OCI-LY7 (cell line): ENCODE data around the gene HPCA. TPM values are rescaled to one million over a fixed set of nuclear protein-coding genes. Genes with fewer than 3 reads are reported as not detected.

Experiments used
- BruUV-seq: library from RNA; stranded (reverse); fragments of 400-500 nt; replicated peaks from 2 replicates; lab custom pipeline; 2021; lab: Mats Ljungman, UMichigan
- CTCF ChIA-PET: fragments of 300-600 bp; sonication (Branson Sonifier 250); formaldehyde crosslinking; loops from one replicate; lab custom pipeline; 2022; ENCODE audit warnings: antibody characterized with exemption; ENCODE audit not compliant: unreplicated experiment; lab: Charles Lee
- POLR2A ChIA-PET: fragments of 300-600 bp; sonication (Branson Sonifier 250); formaldehyde crosslinking; loops from one replicate; lab custom pipeline; 2022; ENCODE audit warnings: antibody characterized with exemption; lab: Charles Lee
- DNase-seq: peaks from one replicate; pipeline ENCODE4 v3.0.0-alpha.2; 2015; ENCODE audit warnings: low spot score
- H2AFZ ChIP-seq: fragments of 200-600 bp; sonication (generic), shearing (Covaris generic); 2 replicates; pipeline ENCODE4 v1.6.1; 2014; ENCODE audit warnings: mild to moderate bottlenecking, antibody characterized with exemption, low read length, moderate library complexity
- H3K27ac ChIP-seq: fragments of 200-600 bp; sonication (generic); 2 replicates; pipeline ENCODE4 v1.5.1; 2014; ENCODE audit warnings: mixed run types, low read depth, mild to moderate bottlenecking, moderate library complexity, low read length, inconsistent platforms; ENCODE audit not compliant: poor library complexity, severe bottlenecking
- H3K36me3 ChIP-seq: fragments of 200-600 bp; sonication (generic); 2 replicates; pipeline ENCODE4 v1.6.1; 2014; ENCODE audit warnings: mild to moderate bottlenecking, antibody characterized with exemption, low read length, moderate library complexity, mixed read lengths; ENCODE audit not compliant: insufficient read depth
- H3K4me1 ChIP-seq: fragments of 200-600 bp; sonication (generic); 2 replicates; pipeline ENCODE4 v1.5.1; 2014; ENCODE audit warnings: mild to moderate bottlenecking, low read length; ENCODE audit not compliant: insufficient read depth, poor library complexity, severe bottlenecking
- H3K4me2 ChIP-seq: fragments of 200-600 bp; sonication (generic); 2 replicates; pipeline ENCODE4 v1.6.1; 2014; ENCODE audit warnings: mild to moderate bottlenecking, low read length
- H3K4me3 ChIP-seq: fragments of 200-600 bp; sonication (generic); 2 replicates; pipeline ENCODE4 v1.5.1; 2014; ENCODE audit warnings: mild to moderate bottlenecking, low read depth, low read length; ENCODE audit not compliant: poor library complexity, severe bottlenecking
- H3K79me2 ChIP-seq: fragments of 200-600 bp; sonication (generic); 2 replicates; pipeline ENCODE4 v1.6.1; 2016; ENCODE audit warnings: low read depth, mild to moderate bottlenecking, low read length, moderate library complexity, mixed read lengths; ENCODE audit not compliant: insufficient read depth
- H3K9me2 ChIP-seq: fragments of 200-600 bp; sonication (generic); 2 replicates; pipeline ENCODE4 v1.6.1; 2016; ENCODE audit warnings: mild to moderate bottlenecking, low read length, mixed read lengths; ENCODE audit not compliant: insufficient read depth
- H3K9me3 ChIP-seq: fragments of 200-600 bp; sonication (generic); 2 replicates; pipeline ENCODE4 v1.6.1; 2014; ENCODE audit warnings: mild to moderate bottlenecking, mixed run types, low read length, mixed read lengths
- H4K20me1 ChIP-seq: fragments of 200-600 bp; sonication (generic); 2 replicates; pipeline ENCODE4 v1.6.1; 2014; ENCODE audit warnings: mild to moderate bottlenecking, antibody characterized with exemption, low read length, moderate library complexity, mixed read lengths; ENCODE audit not compliant: insufficient read depth
- EZH2phosphoT487 ChIP-seq: fragments of 200-600 bp; sonication (generic); IDR thresholded peaks from 2 replicates; pipeline ENCODE4 v1.6.1; 2018; ENCODE audit warnings: low read depth, borderline replicate concordance, mild to moderate bottlenecking, mixed run types, antibody characterized with exemption, low read length, moderate library complexity, mixed read lengths
- intact Hi-C: fragments of 100-400 bp; cut with micrococcal nuclease; formaldehyde crosslinking; loops from one replicate; pipeline ENCODE4 v1.10.0; 2022; ENCODE audit not compliant: unreplicated experiment
- total RNA-seq, 2 experiments: library from RNA; depleted of rRNA in 1 of 2; stranded (reverse); fragments of >200 nt in 1 of 2; shearing (Covaris generic) in 1 of 2; gene quantifications; 2 replicates each; pipeline ENCODE4 v1.2.3, GENCODE V29; 2014 to 2022
- TF ChIP-seq, protein P1 (sequence below): fragments of 200-600 bp; sonication (generic); conservative IDR thresholded peaks from 2 replicates; pipeline ENCODE4 v1.5.1; 2014; ENCODE audit warnings: mild to moderate bottlenecking, antibody characterized with exemption, low read length, moderate library complexity, mixed read lengths

The HPCA gene
- total RNA-seq, 2 experiments from 2014 or later: 0.36 to 3.3 TPM

DNA sequence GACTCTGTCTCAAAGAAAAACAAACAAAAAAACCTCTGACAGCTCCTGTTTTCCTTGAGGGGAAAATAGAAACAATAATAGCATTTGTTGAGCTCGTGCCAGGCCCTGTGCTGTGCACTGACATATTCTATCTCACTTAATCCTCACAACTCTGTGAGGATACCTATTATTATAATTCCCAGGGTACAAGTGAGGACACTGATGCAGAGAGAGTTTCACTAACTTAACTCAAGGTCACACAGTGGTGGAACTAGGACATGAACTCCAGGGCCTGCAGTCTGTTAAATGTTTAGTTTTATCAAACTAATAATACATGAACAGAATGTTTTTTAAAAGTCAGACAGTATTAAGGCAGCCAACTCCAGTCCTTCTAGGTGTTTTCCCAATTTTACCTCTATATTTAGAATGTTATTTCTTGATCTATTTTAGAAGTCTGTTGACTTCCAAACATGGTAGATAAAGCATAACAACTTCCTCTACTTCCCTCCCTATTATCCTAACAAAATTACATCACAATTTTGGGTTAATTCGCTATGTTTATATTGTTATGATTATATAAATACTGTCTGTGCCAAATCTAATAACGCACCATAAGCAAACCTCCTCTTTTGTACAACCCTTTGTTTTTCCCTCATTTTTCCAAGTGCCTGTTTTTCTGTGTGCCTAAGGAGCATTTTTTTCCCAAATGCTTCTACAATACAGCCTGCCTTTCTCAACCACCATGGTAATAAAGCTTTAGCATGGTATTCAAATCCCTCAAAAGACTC, 20.5 kb upstream of the HPCA start:
- CTCF ChIA-PET: no interaction called here
- POLR2A ChIA-PET: no interaction called here
- H3K27ac ChIP-seq: no peak overlapping the region
- no peak overlapping the region for H2AFZ ChIP-seq
- H3K4me2 ChIP-seq: no peak overlapping the region
- H4K20me1 ChIP-seq: no peaks in the 10 kb centered on the region
- peaks cover 21% of the 10 kb centered on the region for H3K36me3 ChIP-seq
- no peak for DNase-seq
- H3K4me3 ChIP-seq: no peak overlapping the region
- H3K9me2 ChIP-seq: no peaks in the 10 kb centered on the region
- TF ChIP-seq EZH2phosphoT487: no peak
- TF ChIP-seq, protein P1, sequence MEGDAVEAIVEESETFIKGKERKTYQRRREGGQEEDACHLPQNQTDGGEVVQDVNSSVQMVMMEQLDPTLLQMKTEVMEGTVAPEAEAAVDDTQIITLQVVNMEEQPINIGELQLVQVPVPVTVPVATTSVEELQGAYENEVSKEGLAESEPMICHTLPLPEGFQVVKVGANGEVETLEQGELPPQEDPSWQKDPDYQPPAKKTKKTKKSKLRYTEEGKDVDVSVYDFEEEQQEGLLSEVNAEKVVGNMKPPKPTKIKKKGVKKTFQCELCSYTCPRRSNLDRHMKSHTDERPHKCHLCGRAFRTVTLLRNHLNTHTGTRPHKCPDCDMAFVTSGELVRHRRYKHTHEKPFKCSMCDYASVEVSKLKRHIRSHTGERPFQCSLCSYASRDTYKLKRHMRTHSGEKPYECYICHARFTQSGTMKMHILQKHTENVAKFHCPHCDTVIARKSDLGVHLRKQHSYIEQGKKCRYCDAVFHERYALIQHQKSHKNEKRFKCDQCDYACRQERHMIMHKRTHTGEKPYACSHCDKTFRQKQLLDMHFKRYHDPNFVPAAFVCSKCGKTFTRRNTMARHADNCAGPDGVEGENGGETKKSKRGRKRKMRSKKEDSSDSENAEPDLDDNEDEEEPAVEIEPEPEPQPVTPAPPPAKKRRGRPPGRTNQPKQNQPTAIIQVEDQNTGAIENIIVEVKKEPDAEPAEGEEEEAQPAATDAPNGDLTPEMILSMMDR: no peak
- no peaks in the 10 kb centered on the region for H3K79me2 ChIP-seq
- H3K9me3 ChIP-seq: no peaks in the 10 kb centered on the region
- BruUV-seq: no TSS peak
- intact Hi-C loops: no loop called here
- peaks cover under 1% of the 10 kb centered on the region for H3K4me1 ChIP-seq

DNA sequence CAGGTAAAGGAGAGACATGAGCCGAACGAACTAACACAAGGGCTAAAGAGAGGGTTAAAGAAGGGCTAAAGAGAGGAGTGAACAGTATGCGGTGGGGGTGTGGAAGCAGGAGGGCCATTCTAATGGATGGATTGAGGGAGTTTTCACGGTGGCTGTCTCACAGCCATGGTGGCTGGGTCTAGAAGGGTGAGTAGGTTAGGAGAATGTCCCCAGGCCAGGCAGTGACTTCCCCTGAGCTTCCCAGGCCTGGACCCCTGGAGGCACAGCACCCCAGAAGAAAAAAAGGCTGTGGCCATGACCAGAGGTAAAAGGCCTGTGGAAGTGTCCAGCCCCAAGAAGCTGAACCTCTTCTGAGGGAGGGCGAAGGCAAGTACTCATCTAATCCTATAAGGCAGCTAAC, 19.1 kb upstream of the HPCA start:
- POLR2A ChIA-PET: interaction anchor here (0.6 kb wide), 1 partner anchor 322 kb away, joined by 4 read pairs; no protein-coding TSS in a partner anchor

More for the DNA sequence above, 19.1 kb upstream of the HPCA start:
- no peak for DNase-seq
- no peaks in the 10 kb centered on the region for H3K9me3 ChIP-seq
- H3K4me2 ChIP-seq: no peak overlapping the region
- CTCF ChIA-PET: interaction anchor here (1.0 kb wide), 1 partner anchor 24 kb away, joined by 3 read pairs; no protein-coding TSS in a partner anchor
- peaks cover 14% of the 10 kb centered on the region for H3K4me1 ChIP-seq
- H3K4me3 ChIP-seq: no peak overlapping the region
- H3K27ac ChIP-seq: no peak overlapping the region
- no peak overlapping the region for H2AFZ ChIP-seq
- TF ChIP-seq EZH2phosphoT487: no peak
- TF ChIP-seq, protein P1: no peak
- no TSS peak for BruUV-seq
- H4K20me1 ChIP-seq: no peaks in the 10 kb centered on the region
- no peaks in the 10 kb centered on the region for H3K9me2 ChIP-seq
- intact Hi-C loops: no loop called here
- no peaks in the 10 kb centered on the region for H3K79me2 ChIP-seq
- peaks cover 14% of the 10 kb centered on the region for H3K36me3 ChIP-seq
